GM12878 (cell line): ENCODE measurements around the gene FAF1. TPM values are rescaled to one million over a fixed set of nuclear protein-coding genes. Genes with fewer than 3 reads are reported as not detected.

Experiments used
- CEBPZ ChIP-seq: fragments of 150-350 bp; IDR thresholded peaks from 2 replicates; pipeline ENCODE4 v1.6.1; 2016; ENCODE audit warnings: low read depth, low read length
- E2F8 ChIP-seq: fragments of 450-650 bp; IDR thresholded peaks from 2 replicates; pipeline ENCODE4 v1.6.1; 2018; ENCODE audit warnings: mild to moderate bottlenecking, low read depth, moderate library complexity; ENCODE audit not compliant: partially characterized antibody
- FOS ChIP-seq: IDR thresholded peaks from 3 replicates; pipeline ENCODE4 v1.6.1; 2011; ENCODE audit warnings: borderline replicate concordance; ENCODE audit not compliant: insufficient read length; ENCODE audit errors: extremely low read depth
- NFYB ChIP-seq: IDR thresholded peaks from 2 replicates; pipeline ENCODE4 v1.6.1; 2011; ENCODE audit warnings: low read depth, mild to moderate bottlenecking, low read length, improper control_type of control experiment, moderate library complexity; ENCODE audit not compliant: insufficient read depth
- RAD51 ChIP-seq: fragments of 450-650 bp; IDR thresholded peaks from 2 replicates; pipeline ENCODE4 v1.6.1; 2016; ENCODE audit warnings: moderate library complexity, mild to moderate bottlenecking, inconsistent platforms
- RFX5 ChIP-seq: IDR thresholded peaks from 2 replicates; pipeline ENCODE4 v1.6.1; 2011; ENCODE audit warnings: low read depth, low read length, improper control_type of control experiment
- SREBF1 ChIP-seq: IDR thresholded peaks from 2 replicates; pipeline ENCODE4 v1.6.1; 2012; ENCODE audit warnings: mild to moderate bottlenecking, low read length
- ZBTB33 ChIP-seq: fragments of 450-650 bp; IDR thresholded peaks from 2 replicates; pipeline ENCODE4 v1.6.1; 2017; ENCODE audit warnings: mild to moderate bottlenecking
- polyA plus RNA-seq, 11 experiments: library from polyadenylated mRNA; depleted of rRNA in 4 of 11; unstranded in 6 of 11; stranded (reverse) in 5 of 11; fragments of >200 nt; fragmentation: Nextera tagmentation in 4 of 11; fragmentation: Illumina TruSeq in 1 of 11; extraction: Ambion mirVana in 4 of 11; extraction: Trizol in 1 of 11; gene quantifications; 1 replicate in 1 of 11; 2 replicates in 10 of 11; pipeline versions ENCODE4 v1.2.1 to v1.2.3, GENCODE V29; 2011 to 2016; ENCODE audit warnings: inconsistent platforms in 2 of 11, missing spikeins in 2 of 11, low read depth in 1 of 11
- total RNA-seq, 4 experiments: library from RNA; depleted of rRNA in 3 of 4; stranded (reverse); fragments of >200 nt in 3 of 4; fragmentation: Illumina TruSeq in 1 of 4; extraction: Trizol in 1 of 4; gene quantifications; 2 replicates each; pipeline versions ENCODE4 v1.2.1 to v1.2.3, GENCODE V29; 2013 to 2021

The FAF1 gene
- total and polyA plus RNA-seq, 10 of the 15 experiments (the other 5 are each of a cell fraction or from before 2014, with no cell fraction given): 8.6 to 54.5 (median 23.7) TPM

- TF ChIP-seq CEBPZ (no peak), NFYB (no peak), FOS (no peak), E2F8 (no peak), ZBTB33 (no peak), RFX5 (no peak), SREBF1 (no peak), RAD51 (no peak)
These were observed 128.6 kb downstream of the FAF1 start (continued) for GRCh38 chr1:50831300-50832061.
